HL-60/S4 treated with retinoic acid at 250 ng/mL for 4 days and 3 days (cell line): ENCODE measurements around the gene CCDC6.
"Not testable (repeated sequence)": the region's sequence is repeated elsewhere in the genome, so short reads cannot be mapped to it uniquely, and the experiment has no call there.

ENCODE experiments used
- in situ Hi-C: fragments of 300-500 bp; cut with MboI; formaldehyde crosslinking; loops from 2 replicates; pipeline ENCODE4 v1.7.0; 2022; ENCODE audit warnings: low sequenced_read_pairs

CCDC6 gene

GRCh38 chr10:59905731-59906416 lies 482 bp downstream of the CCDC6 start:
- in situ Hi-C loops, result no loop called here

DNA sequence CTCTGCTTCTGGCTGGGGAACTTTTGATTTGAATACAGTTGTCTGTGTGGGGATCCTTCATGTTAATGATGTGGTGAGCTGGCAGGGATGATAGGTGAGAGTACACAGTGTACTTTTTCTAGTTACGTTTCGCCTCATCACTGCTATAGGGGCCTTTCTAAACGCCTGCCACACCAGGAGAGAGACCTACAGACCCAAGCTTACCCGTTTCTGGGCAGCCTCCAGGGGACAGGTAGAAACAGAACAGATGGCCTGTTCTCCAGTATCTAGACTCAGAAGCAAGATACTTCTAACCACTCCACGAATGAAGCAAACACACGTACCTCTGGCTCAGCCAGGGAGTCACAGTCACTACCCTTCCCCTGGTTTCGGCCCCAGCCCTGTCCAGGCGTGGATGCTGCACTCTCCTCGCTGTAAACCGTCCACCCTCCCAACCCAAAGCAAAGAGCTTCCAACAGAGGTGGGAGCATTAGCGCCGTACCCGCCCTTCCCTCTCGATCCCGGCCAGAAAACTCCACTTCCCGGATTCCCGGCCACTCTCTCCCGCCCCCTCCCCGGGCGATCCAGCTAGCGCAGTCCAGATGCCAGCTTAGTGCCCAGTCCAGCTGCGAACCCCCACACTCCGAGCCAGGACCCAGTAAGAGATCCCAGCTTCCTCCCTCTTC lies 1.2 kb downstream of the CCDC6 start:
- in situ Hi-C loops, result no loop called here

DNA sequence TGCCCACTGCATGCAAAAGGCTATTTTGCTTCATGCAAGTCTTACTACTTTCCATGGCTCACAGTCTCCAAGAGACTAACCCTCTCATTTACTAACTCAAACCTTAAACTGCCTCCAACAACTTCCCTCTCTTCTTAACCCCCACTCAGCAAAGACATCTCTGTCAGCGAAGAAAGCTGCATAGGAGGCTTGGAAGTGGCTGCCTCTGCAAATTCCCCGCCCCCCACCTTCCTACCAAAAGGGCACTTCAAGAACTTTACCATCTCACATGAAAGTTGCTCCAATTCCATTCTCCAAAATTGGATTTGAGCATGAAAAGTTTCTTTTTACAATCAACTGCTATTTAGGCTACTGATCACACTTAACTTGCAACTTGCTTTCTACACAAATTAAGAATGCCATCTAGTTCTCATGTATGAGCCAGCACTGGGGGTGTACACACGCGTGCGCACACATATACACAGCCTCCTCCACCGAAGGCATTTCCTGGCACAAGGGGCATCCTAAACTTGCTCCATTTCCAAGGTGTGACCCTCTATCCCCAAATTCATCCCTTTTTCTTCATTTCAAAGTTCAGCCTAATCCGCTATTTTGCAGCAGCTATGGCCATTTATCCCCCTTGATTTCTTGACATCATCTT lies 1.8 kb downstream of the CCDC6 start:
- in situ Hi-C loops, result no loop called here

DNA sequence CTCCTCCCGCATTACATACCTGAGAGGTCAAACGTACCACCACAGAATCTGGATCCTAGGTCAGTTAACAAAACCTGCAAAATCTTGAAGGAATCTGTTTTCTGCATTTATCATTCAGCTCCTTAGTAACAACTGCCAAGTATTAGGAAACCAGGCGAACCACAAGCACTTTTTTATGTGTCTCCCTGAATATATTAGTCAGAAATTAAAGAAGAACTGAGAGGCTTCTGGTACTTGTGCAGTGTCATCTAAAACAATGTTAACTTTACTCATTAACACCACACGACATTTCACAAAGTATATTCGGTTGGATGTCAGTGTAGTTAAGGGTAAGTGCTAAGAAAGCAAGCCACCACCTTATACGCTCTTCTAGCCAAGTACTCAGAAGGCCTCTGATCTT lies 2.5 kb downstream of the CCDC6 start:
- in situ Hi-C loops, result no loop called here

DNA sequence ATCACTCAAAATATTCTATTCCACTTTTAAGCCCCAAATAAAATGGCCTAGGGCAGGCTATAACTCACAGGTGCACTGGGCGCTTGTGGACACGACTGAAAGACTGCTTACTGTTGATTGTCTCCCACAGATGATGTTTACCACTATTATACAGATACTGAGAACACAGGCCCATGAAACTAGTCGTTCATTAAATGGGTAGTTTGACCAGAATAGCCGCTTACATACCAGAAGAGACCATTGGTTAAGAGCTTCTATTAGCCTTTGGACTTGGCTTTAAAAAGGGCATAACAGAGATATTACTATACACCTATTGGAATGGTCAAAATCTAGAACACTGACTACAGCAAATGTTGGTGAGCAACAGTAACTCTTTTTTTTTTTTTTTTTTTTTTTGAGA lies 4.3 kb downstream of the CCDC6 start:
- in situ Hi-C loops, result no loop called here

DNA sequence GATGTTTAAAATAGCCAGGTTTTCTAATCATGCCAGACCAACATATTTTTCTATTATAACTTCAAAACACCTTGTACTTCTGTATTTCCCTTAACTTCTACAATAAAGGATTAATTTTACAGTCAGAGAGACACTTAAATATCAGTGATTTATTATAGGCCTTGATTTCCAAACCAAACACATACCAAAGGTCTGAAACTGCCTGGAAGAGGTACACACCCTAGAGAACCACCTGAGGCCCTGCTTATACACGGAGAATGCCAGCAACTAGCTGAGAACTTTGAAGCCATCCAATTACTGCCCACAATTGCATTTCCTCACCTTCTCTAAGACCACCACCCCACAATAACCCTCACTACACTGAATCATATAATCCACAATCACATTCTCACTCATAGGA lies 4.9 kb downstream of the CCDC6 start:
- in situ Hi-C loops, result no loop called here

GRCh38 chr10:59900048-59900727 lies 6.2 kb downstream of the CCDC6 start:
- in situ Hi-C loops, result no loop called here

GRCh38 chr10:59898125-59898835 lies 8.1 kb downstream of the CCDC6 start:
- in situ Hi-C loops, result no loop called here

DNA sequence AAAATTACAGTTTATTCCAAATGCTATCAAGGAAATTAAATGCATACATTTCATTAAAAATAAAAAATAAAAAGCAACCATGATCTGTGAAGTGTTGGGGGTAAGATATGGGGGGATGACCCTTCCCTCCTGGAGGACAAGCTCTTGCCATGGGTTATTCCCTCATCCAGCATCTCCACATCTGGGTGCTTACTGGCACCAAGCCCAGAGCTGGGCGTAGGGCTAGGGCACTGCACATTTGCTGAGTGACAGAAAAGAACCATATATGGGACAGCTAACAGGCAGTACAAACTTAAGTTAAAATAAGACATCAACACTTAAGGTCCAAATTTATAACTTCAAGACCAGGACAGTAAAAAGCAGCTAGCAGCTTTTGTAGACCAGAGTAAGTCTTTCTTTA lies 10.2 kb downstream of the CCDC6 start:
- in situ Hi-C loops, result no loop called here

DNA sequence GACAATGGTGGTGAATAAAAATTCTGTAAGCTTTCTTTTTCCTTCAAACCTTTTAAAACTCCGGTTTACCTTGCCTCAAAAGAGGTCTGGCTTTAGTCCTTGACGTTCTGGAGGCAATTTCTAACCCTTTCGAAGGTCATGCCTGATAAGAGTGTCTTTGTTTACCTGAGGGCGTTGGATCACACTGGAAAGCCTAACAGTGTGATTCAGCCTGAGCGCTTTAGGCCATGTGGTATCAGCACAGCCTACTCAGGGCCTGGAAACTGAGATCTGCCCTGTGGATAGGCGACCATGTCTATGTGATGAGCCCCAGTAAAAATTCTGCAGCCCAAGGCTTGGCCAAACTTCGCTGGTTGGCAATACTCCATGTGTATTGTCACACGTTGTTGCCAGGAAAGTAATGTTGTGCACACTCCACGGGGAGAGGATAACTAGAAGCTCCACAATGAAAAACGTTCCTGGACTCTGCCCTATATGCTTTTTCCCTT lies 10.7 kb downstream of the CCDC6 start:
- in situ Hi-C loops, result no loop called here

- in situ Hi-C loops, result no loop called here
These were observed 12.2 kb downstream of the CCDC6 start for GRCh38 chr10:59894114-59894513.

DNA sequence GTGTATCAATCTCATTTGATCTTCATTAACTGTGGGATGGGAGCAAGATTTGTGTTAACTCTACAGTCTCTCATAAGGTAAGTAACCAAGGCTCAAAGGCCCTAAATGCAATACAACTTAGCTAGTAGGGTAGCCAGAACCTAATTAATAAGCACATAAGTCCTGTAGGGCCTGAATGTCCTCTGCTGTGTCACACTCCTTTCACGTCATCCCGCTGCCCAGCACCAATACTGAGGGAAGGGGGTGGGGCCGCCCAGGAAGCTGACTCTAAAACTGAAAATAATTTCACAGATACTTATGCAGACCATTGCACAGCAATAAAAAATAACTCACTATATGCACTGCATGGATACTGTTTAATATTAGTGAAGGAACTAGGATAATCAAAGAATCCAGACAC lies 13.7 kb downstream of the CCDC6 start:
- in situ Hi-C loops, result no loop called here

GRCh38 chr10:59891936-59892335 lies 14.4 kb downstream of the CCDC6 start:
- in situ Hi-C loops, result no loop called here

GRCh38 chr10:59891349-59891748 lies 15.0 kb downstream of the CCDC6 start:
- in situ Hi-C loops, result no loop called here

- in situ Hi-C loops, result no loop called here
These were observed 17.4 kb downstream of the CCDC6 start for GRCh38 chr10:59888781-59889435.

DNA sequence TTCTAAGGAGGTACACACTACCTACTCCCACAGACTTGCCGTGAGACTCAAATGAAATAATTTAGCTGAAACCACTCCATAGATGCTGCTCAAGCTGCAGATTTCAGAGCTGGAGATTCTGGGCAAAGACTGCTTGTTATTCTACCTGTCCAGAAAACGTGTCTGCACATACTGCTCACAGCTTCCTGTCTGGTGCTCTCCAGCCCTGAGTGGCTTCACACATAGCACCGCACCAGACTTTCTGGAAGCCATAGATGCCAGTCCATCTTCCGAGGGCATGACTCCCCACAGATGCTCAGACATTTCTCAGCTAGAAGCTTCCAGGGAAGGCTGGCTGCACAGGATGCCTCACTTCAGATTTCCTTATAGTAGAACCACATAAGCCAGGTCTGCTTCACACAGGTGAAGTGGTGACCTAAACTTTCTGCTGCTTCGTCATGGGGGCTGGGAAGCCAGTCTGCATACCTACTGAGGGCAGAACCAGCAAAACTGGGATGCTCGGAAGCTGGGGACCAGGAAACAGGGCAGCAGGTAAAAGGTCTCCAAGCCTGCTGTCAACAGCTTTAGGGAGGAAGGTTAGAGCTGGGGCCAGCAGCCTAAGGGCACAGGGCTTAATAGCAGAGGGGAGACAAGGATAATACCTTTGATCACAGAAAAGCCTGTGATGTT lies 18.2 kb downstream of the CCDC6 start:
- in situ Hi-C loops, result no loop called here

DNA sequence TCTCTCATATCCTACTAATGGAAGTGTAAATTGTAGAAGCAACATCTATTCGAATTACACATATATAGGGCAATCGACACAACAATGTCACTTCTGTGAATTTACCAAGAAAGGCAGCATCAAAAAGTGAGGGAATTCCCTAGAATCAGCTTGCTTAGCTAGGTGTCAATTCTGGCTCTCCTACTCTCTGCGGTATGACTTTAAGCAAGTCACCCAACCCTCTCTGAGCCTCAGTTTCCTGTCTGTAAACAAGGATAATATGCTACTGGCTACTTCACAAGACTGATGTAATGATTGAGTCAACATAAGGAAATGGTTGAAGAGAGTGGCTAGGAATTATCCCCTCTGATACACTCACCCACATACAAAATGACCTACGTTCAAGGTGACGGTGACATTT lies 19.4 kb downstream of the CCDC6 start:
- in situ Hi-C loops, result no loop called here

DNA sequence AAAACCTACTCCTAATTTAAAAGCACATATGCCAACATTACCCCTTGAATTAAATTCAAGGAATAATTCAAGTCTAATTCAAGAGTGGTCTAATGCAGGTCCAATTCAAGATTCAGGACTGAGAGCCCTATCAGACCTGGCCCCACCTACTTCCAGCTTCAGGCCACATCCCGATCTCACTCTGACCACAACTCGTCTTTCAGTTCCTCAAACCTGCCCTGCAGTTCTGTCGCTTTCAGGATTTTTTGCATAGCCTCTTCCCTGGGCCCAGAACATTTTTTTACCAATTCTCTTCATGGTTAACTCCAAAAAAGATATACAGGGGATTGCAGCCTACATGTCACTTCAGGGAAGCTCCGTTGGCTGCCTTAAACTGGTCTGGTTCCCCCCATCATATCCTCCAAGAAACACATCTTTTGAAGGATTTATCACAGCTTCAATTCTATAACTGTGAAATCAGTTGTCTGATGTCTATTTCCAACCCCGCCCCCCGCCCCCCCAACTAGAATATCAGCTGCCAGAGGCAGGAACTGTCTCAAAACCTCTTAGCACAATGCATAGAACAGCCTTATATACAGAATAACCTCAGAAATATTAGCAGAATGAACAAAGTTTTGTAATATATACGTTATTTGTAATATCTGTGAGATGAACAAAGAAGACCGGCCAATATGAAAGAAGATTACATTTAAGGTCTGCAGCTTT lies 20.8 kb downstream of the CCDC6 start:
- in situ Hi-C loops, result no loop called here

DNA sequence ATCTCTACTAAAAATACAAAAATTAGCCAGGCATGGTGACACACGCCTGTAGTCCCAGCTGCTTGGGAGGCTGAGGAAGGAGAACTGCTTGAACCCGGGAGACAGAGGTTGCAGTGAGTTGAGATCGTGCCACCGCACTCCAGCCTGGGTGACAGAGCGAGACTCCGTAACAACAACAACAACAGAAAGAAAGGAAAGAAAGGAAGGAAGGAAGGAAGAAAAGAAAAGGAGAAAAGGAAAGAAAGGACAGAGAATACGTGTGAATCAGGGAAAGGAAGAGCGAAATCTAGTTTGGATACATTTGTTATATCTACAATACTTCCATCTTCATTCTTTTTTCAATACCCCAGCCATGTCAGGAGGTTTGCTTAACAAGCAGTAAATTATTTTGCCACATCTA lies 21.5 kb downstream of the CCDC6 start:
- in situ Hi-C loops, result not testable (repeated sequence)
